ENCODE results near the gene NME4. TPM values are rescaled to one million over a fixed set of nuclear protein-coding genes. Genes with fewer than 3 reads are reported as not detected.
"Not testable (repeated sequence)": the region's sequence is repeated elsewhere in the genome, so short reads cannot be mapped to it uniquely, and the experiment has no call there.

The NME4 gene
- total and polyA plus RNA-seq, 4 donors = 65.6 to 128 (median 88.7) TPM

DNA sequence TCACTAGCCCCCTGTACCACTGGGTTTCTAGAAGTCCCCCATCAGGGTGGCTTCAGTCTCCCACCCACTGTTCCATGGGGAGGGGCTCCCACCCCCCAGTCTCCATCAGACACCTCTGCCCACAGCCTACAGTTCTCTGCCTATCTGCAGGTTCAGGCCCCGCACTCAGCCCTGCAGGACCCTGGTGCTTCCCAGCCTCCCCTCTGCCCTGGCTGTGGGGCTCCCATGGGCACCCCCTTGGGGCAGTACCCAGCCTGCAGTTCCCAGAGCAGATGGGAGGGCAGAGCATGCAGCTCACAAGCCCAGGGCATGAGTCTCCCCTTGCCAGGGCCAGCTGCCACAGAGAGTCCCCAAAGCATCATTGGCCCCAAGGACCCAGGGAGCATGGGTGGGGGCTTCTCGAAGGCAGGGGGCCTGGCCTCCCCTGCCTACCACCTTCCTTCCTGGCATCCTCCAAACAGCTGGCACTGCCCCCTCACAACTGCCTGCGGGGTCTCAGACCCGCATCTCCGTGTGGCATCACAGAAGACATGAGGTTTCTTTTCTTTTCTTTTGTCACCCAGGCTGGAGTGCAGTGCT is 23.9 kb upstream of the NME4 start:
- no peak for DNase-seq
- Histone ChIP-seq H3K27ac (ENCODE audit: low read depth in 1 of 2, low read length in 2 of 2) (no peak overlapping the region), H3K27me3 (ENCODE audit: control insufficient read depth in 1 of 2, insufficient read depth in 2 of 2, low read length in 1 of 2) (no peaks in the 10 kb centered on the region), H3K4me1 (ENCODE audit: control insufficient read depth in 1 of 2, insufficient read depth in 2 of 2, low read length in 2 of 2) (no peaks in the 10 kb centered on the region), H3K36me3 (ENCODE audit: control insufficient read depth in 1 of 2, insufficient read depth in 2 of 2, low read length in 1 of 2) (peaks cover 0 to 7% of the 10 kb centered on the region in 2 donors), H3K9me3 (ENCODE audit: control insufficient read depth, low read length) (no peaks in the 10 kb centered on the region), H3K4me3 (ENCODE audit: low read length in 2 of 2) (no peak overlapping the region)
- no peak for ATAC-seq (ENCODE audit: low FRiP score)
- intact Hi-C loops (cut with DNase I) = no loop called here
- 89 to 94% methylated on average over 5 of the region's 5 CpGs for WGBS, 2 donors

- intact Hi-C loops (cut with DNase I) = no loop called here
- DNase-seq (peak in 1 of 2 donors; percentile 44), ATAC-seq (ENCODE audit: low FRiP score) (no peak)
- H3K4me3 ChIP-seq (ENCODE audit: low read length in 2 of 2) = no peak overlapping the region
- H3K9me3 ChIP-seq (ENCODE audit: control insufficient read depth, low read length) = no peaks in the 10 kb centered on the region
- H3K27ac ChIP-seq (ENCODE audit: low read depth in 1 of 2, low read length in 2 of 2) = no peak overlapping the region
- 92 to 94% methylated on average over 44 of the region's 44 CpGs for WGBS, 2 donors
- H3K36me3 ChIP-seq (ENCODE audit: control insufficient read depth in 1 of 2, insufficient read depth in 2 of 2, low read length in 1 of 2) = peaks cover 0 to 7% of the 10 kb centered on the region in 2 donors
- no peaks in the 10 kb centered on the region for H3K27me3 ChIP-seq (ENCODE audit: control insufficient read depth in 1 of 2, insufficient read depth in 2 of 2, low read length in 1 of 2)
- no peaks in the 10 kb centered on the region for H3K4me1 ChIP-seq (ENCODE audit: control insufficient read depth in 1 of 2, insufficient read depth in 2 of 2, low read length in 2 of 2)
Observed at GRCh38 chr16:373848-374615, 23.0 kb upstream of the NME4 start.

- H3K9me3 ChIP-seq (ENCODE audit: control insufficient read depth, low read length) = no peaks in the 10 kb centered on the region
- no peaks in the 10 kb centered on the region for H3K4me1 ChIP-seq (ENCODE audit: control insufficient read depth in 1 of 2, insufficient read depth in 2 of 2, low read length in 2 of 2)
- peaks cover 0 to 7% of the 10 kb centered on the region in 2 donors for H3K36me3 ChIP-seq (ENCODE audit: control insufficient read depth in 1 of 2, insufficient read depth in 2 of 2, low read length in 1 of 2)
- H3K27me3 ChIP-seq (ENCODE audit: control insufficient read depth in 1 of 2, insufficient read depth in 2 of 2, low read length in 1 of 2) = no peaks in the 10 kb centered on the region
- DNase-seq (peak in 1 of 2 donors; percentile 42), ATAC-seq (ENCODE audit: low FRiP score) (no peak)
- H3K27ac ChIP-seq (ENCODE audit: low read depth in 1 of 2, low read length in 2 of 2) = no peak overlapping the region
- 91 to 94% methylated on average over 6 to 9 of the region's 9 CpGs for WGBS, 2 donors
- no peak overlapping the region for H3K4me3 ChIP-seq (ENCODE audit: low read length in 2 of 2)
- intact Hi-C loops (cut with DNase I) = no loop called here
Observed at GRCh38 chr16:374616-374926, 22.4 kb upstream of the NME4 start.

DNA sequence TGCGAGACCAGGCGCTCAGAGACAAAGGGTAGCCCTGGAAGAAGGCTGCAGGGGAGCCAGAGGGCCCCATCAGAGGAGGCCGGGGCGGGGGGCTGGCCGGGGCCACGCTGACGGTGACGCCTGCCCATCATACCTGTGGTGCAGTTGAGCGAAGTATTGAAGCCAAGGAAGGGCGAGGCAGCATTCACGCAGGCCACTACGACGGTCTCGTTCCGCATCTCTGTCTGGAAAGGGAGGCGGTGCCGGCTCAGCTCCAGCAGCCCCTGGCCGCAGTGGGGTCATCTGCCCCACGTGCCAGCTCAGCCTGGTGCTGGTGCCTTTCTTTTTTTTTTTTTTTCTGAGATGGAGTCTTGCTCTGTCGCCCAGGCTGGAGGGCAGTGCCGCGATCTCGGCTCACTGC is 21.8 kb upstream of the NME4 start:
- Histone ChIP-seq H3K36me3 (ENCODE audit: control insufficient read depth in 1 of 2, insufficient read depth in 2 of 2, low read length in 1 of 2) (peaks cover 0 to 7% of the 10 kb centered on the region in 2 donors), H3K4me3 (ENCODE audit: low read length in 2 of 2) (no peak overlapping the region), H3K9me3 (ENCODE audit: control insufficient read depth, low read length) (no peaks in the 10 kb centered on the region), H3K27me3 (ENCODE audit: control insufficient read depth in 1 of 2, insufficient read depth in 2 of 2, low read length in 1 of 2) (no peaks in the 10 kb centered on the region), H3K4me1 (ENCODE audit: control insufficient read depth in 1 of 2, insufficient read depth in 2 of 2, low read length in 2 of 2) (no peaks in the 10 kb centered on the region), H3K27ac (ENCODE audit: low read depth in 1 of 2, low read length in 2 of 2) (no peak overlapping the region)
- 94 to 96% methylated on average over 23 of the region's 23 CpGs for WGBS, 2 donors
- DNase-seq (no peak), ATAC-seq (ENCODE audit: low FRiP score) (no peak)
- intact Hi-C loops (cut with DNase I) = no loop called here

DNA sequence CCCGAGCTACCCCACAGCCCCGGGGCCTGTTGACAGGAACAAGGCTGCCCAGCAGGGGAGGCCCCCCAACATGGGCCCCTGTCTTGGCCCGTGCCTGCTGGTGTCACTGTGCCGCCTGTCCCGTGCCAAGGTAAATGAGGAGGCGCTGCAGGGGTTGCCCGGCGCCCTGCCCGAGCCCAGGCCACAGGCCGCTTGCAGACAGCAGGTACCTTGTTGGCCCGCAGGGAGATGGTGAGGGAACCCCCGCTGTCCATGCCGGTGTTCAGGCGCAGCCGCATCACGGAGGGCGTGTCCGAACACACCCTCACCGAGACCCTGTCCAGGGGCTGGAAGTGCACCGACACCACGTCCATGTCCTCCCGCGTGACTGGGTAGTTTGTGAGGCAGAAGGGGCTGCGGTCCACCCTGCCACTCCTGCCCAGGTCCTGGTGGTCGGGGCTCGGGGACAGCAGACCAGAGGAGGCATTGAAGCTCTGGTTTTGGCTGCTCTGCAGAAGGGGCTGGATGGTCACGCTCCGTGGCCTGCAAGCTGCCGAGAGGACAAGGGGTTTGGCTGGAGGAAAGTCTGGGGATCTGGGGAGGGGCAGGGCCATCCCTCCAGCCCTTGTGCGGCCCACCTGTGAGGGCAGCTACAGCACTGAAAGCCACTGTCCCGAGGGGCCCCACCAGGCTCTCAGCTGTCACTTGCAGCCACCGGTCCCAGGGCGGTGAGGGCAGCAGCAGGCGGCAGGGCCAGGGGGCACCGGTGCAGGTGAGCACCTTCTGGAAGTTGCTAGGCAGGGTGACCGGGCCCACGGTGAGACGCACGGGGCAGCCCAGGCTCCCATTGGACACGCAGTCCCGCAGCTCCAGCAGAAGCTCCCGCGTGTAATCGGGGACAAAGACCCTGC is 20.8 kb upstream of the NME4 start:
- DNase-seq (peak in 1 of 2 donors; percentile 50), ATAC-seq (ENCODE audit: low FRiP score) (no peak)
- Histone ChIP-seq H3K4me3 (ENCODE audit: low read length in 2 of 2) (no peak overlapping the region), H3K27me3 (ENCODE audit: control insufficient read depth in 1 of 2, insufficient read depth in 2 of 2, low read length in 1 of 2) (no peaks in the 10 kb centered on the region), H3K9me3 (ENCODE audit: control insufficient read depth, low read length) (no peaks in the 10 kb centered on the region), H3K4me1 (ENCODE audit: control insufficient read depth in 1 of 2, insufficient read depth in 2 of 2, low read length in 2 of 2) (no peaks in the 10 kb centered on the region), H3K36me3 (ENCODE audit: control insufficient read depth in 1 of 2, insufficient read depth in 2 of 2, low read length in 1 of 2) (peaks cover 0 to 7% of the 10 kb centered on the region in 2 donors), H3K27ac (ENCODE audit: low read depth in 1 of 2, low read length in 2 of 2) (no peak overlapping the region)
- intact Hi-C loops (cut with DNase I) = no loop called here
- WGBS, 2 donors = 94 to 95% methylated on average over 44 of the region's 44 CpGs

GRCh38 chr16:376817-377418 is 20.1 kb upstream of the NME4 start:
- Histone ChIP-seq H3K27ac (ENCODE audit: low read depth in 1 of 2, low read length in 2 of 2) (no peak overlapping the region), H3K9me3 (ENCODE audit: control insufficient read depth, low read length) (no peaks in the 10 kb centered on the region), H3K4me1 (ENCODE audit: control insufficient read depth in 1 of 2, insufficient read depth in 2 of 2, low read length in 2 of 2) (no peaks in the 10 kb centered on the region), H3K4me3 (ENCODE audit: low read length in 2 of 2) (no peak overlapping the region), H3K36me3 (ENCODE audit: control insufficient read depth in 1 of 2, insufficient read depth in 2 of 2, low read length in 1 of 2) (peaks cover 0 to 7% of the 10 kb centered on the region in 2 donors), H3K27me3 (ENCODE audit: control insufficient read depth in 1 of 2, insufficient read depth in 2 of 2, low read length in 1 of 2) (no peaks in the 10 kb centered on the region)
- 92 to 94% methylated on average over 26 of the region's 26 CpGs for WGBS, 2 donors
- DNase-seq = no peak
- no peak for ATAC-seq (ENCODE audit: low FRiP score)
- intact Hi-C loops (cut with DNase I) = no loop called here

- no peaks in the 10 kb centered on the region for H3K4me1 ChIP-seq (ENCODE audit: control insufficient read depth in 1 of 2, insufficient read depth in 2 of 2, low read length in 2 of 2)
- H3K4me3 ChIP-seq (ENCODE audit: low read length in 2 of 2) = no peak overlapping the region
- no peak for DNase-seq
- no peaks in the 10 kb centered on the region for H3K27me3 ChIP-seq (ENCODE audit: control insufficient read depth in 1 of 2, insufficient read depth in 2 of 2, low read length in 1 of 2)
- WGBS, 2 donors = 91 to 92% methylated on average over 40 to 42 of the region's 42 CpGs
- no peaks in the 10 kb centered on the region for H3K9me3 ChIP-seq (ENCODE audit: control insufficient read depth, low read length)
- ATAC-seq (ENCODE audit: low FRiP score) = no peak
- H3K27ac ChIP-seq (ENCODE audit: low read depth in 1 of 2, low read length in 2 of 2) = no peak overlapping the region
- H3K36me3 ChIP-seq (ENCODE audit: control insufficient read depth in 1 of 2, insufficient read depth in 2 of 2, low read length in 1 of 2) = peaks cover 0 to 7% of the 10 kb centered on the region in 2 donors
- intact Hi-C loops (cut with DNase I) = no loop called here
Observed at GRCh38 chr16:377419-377951, 19.5 kb upstream of the NME4 start.

DNA sequence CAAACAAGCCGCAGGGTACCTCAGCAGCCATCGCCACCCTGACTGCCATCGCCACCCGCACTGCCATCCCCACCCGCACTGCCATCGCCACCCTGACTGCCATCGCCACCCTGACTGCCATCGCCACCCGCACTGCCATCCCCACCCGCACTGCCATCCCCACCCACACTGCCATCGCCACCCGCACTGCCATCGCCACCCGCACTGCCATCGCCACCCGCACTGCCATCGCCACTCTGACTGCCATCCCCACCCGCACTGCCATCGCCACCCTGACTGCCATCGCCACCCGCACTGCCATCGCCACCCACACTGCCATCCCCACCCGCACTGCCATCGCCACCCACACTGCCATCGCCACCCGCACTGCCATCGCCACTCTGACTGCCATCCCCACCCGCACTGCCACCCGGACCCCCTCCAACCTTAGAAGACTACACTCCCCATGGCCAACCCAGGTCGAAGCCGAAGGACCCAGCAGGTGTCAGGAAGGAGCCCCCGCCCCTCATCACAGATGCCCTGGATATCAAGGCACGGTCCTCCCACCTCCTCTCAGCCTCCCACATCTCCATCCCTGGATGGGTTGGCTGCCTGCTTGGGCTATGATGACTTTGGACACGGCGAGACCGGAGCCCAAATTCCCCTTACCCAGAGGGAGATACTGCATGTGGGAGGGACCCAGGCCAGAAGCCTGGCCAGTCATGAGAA is 18.7 kb upstream of the NME4 start:
- intact Hi-C loops (cut with DNase I); H3K36me3 ChIP-seq (ENCODE audit: control insufficient read depth in 1 of 2, insufficient read depth in 2 of 2, low read length in 1 of 2); H3K4me3 ChIP-seq (ENCODE audit: low read length in 2 of 2); DNase-seq; H3K9me3 ChIP-seq (ENCODE audit: control insufficient read depth, low read length); H3K4me1 ChIP-seq (ENCODE audit: control insufficient read depth in 1 of 2, insufficient read depth in 2 of 2, low read length in 2 of 2); H3K27ac ChIP-seq (ENCODE audit: low read depth in 1 of 2, low read length in 2 of 2); H3K27me3 ChIP-seq (ENCODE audit: control insufficient read depth in 1 of 2, insufficient read depth in 2 of 2, low read length in 1 of 2); ATAC-seq (ENCODE audit: low FRiP score): not testable (repeated sequence)
- 91 to 92% methylated on average over 35 to 36 of the region's 36 CpGs for WGBS, 2 donors

Measured in aorta (tissue), 5 donors.